Transverse colon (tissue), 4 donors: ENCODE data around the gene ETDA.

ENCODE experiments used
- POLR2A ChIP-seq: fragments of 450-650 bp; IDR thresholded peaks from one replicate; pipeline ENCODE4 v1.6.1; 2016; ENCODE audit warnings: antibody characterized with exemption, mild to moderate bottlenecking, moderate library complexity
- POLR2AphosphoS5 ChIP-seq, 3 donors: sonication (generic); formaldehyde crosslinking; IDR thresholded peaks; one replicate each; pipeline ENCODE4 v1.6.1; 2016; ENCODE audit warnings: antibody characterized with exemption in 3 of 3
- TF ChIP-seq, protein P1 (sequence below), 5 experiments: fragments of 200-600 bp in 3 of 5; fragments of 450-650 bp in 2 of 5; sonication (generic) in 3 of 5; IDR thresholded peaks; 1 replicate in 2 of 5; 2 replicates in 3 of 5; pipeline ENCODE4 v1.5.1; 2016 to 2017; ENCODE audit warnings: antibody characterized with exemption in 5 of 5, inconsistent platforms in 3 of 5, mild to moderate bottlenecking in 2 of 5, moderate library complexity in 1 of 5

GRCh38 chrX:135295238-135295943, 43.5 kb downstream of the ETDA start:
- TF ChIP-seq, protein P1, sequence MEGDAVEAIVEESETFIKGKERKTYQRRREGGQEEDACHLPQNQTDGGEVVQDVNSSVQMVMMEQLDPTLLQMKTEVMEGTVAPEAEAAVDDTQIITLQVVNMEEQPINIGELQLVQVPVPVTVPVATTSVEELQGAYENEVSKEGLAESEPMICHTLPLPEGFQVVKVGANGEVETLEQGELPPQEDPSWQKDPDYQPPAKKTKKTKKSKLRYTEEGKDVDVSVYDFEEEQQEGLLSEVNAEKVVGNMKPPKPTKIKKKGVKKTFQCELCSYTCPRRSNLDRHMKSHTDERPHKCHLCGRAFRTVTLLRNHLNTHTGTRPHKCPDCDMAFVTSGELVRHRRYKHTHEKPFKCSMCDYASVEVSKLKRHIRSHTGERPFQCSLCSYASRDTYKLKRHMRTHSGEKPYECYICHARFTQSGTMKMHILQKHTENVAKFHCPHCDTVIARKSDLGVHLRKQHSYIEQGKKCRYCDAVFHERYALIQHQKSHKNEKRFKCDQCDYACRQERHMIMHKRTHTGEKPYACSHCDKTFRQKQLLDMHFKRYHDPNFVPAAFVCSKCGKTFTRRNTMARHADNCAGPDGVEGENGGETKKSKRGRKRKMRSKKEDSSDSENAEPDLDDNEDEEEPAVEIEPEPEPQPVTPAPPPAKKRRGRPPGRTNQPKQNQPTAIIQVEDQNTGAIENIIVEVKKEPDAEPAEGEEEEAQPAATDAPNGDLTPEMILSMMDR (IDR thresholded peaks at IDR 0.05) = no peak
- TF ChIP-seq POLR2A (no peak), POLR2AphosphoS5 (IDR thresholded peaks at IDR 0.05) (no peak)
